H1 (cell line): ENCODE data around the gene DPF1. TPM values are rescaled to one million over a fixed set of nuclear protein-coding genes. Genes with fewer than 3 reads are reported as not detected.
A peak's percentile ranks its signal among the peaks of the same experiment; 100 is the strongest.

Source experiments
- CTCF ChIA-PET: fragments of 300-600 bp; sonication (Branson Sonifier 250); formaldehyde crosslinking; loops from one replicate; lab custom pipeline; 2021; ENCODE audit not compliant: partially characterized antibody; lab: Charles Lee
- POLR2A ChIA-PET: fragments of 300-600 bp; sonication (Branson Sonifier 250); formaldehyde crosslinking; loops from one replicate; lab custom pipeline; 2021; ENCODE audit warnings: inconsistent platforms; ENCODE audit not compliant: partially characterized antibody; lab: Charles Lee
- DNase-seq, 2 experiments: peaks; one replicate each; pipeline versions ENCODE4 v3.0.0 to v3.0.0-alpha.2; 2010 to 2022; ENCODE audit warnings: low spot score in 2 of 2, low read depth in 1 of 2, mixed read lengths in 1 of 2
- FAIRE-seq: peaks from 2 replicates; lab custom pipeline; 2011; peaks lifted over from hg19 to GRCh38; lab: Jason Lieb, UNC
- H2AFZ ChIP-seq: 2 replicates; pipeline ENCODE4 v1.8.1; 2012; ENCODE audit warnings: low read length, inconsistent platforms
- H2AK5ac ChIP-seq: 2 replicates; pipeline ENCODE4 v1.6.1; 2013; ENCODE audit warnings: low read depth, low read length
- H2BK120ac ChIP-seq: replicated peaks from 2 replicates; pipeline ENCODE3; 2013; ENCODE audit warnings: low read depth, low read length, inconsistent platforms
- H2BK12ac ChIP-seq: 2 replicates; pipeline ENCODE4 v1.6.1; 2013; ENCODE audit warnings: low read depth, low read length
- H2BK15ac ChIP-seq: 2 replicates; pipeline ENCODE4 v1.6.1; 2013; ENCODE audit warnings: low read length
- H2BK20ac ChIP-seq: 2 replicates; pipeline ENCODE4 v1.6.1; 2013; ENCODE audit warnings: low read length
- H2BK5ac ChIP-seq: 2 replicates; pipeline ENCODE4 v1.6.1; 2013; ENCODE audit warnings: low read depth, low read length
- H3K14ac ChIP-seq: 2 replicates; pipeline ENCODE4 v1.6.1; 2013; ENCODE audit warnings: inconsistent platforms; ENCODE audit not compliant: insufficient read length
- H3K18ac ChIP-seq: 2 replicates; pipeline ENCODE4 v1.6.1; 2013; ENCODE audit warnings: low read length; ENCODE audit errors: extremely low read depth
- H3K23ac ChIP-seq: 2 replicates; pipeline ENCODE4 v1.6.1; 2013; ENCODE audit warnings: inconsistent platforms; ENCODE audit not compliant: insufficient read length
- H3K23me2 ChIP-seq: 2 replicates; pipeline ENCODE4 v1.6.1; 2013; ENCODE audit warnings: low read depth, low read length
- H3K27ac ChIP-seq: 2 replicates; pipeline ENCODE4 v1.6.1; 2011; ENCODE audit warnings: low read depth, low read length, inconsistent platforms
- H3K27me3 ChIP-seq, 4 experiments: replicated peaks in 1 of 4; 1 replicate in 1 of 4; 2 replicates in 3 of 4; pipeline versions ENCODE4 v1.6.1 to v1.8.1; 2011 to 2013; ENCODE audit warnings: low read length in 3 of 4, mild to moderate bottlenecking in 3 of 4, inconsistent platforms in 2 of 4, mixed read lengths in 2 of 4, moderate library complexity in 1 of 4; ENCODE audit not compliant: control insufficient read depth in 3 of 4, insufficient read depth in 3 of 4; ENCODE audit errors: extremely low read depth in 1 of 4
- H3K36me3 ChIP-seq, 4 experiments: 2 replicates each; pipeline versions ENCODE4 v1.6.1 to v1.8.1; 2011 to 2013; ENCODE audit warnings: mild to moderate bottlenecking in 4 of 4, low read length in 3 of 4, moderate library complexity in 2 of 4, control low read depth in 1 of 4, inconsistent platforms in 1 of 4; ENCODE audit not compliant: insufficient read depth in 4 of 4, control insufficient read depth in 2 of 4
- H3K4ac ChIP-seq: replicated peaks from 2 replicates; pipeline ENCODE3; 2013; ENCODE audit warnings: low read length, low read depth, mixed read lengths, inconsistent platforms; ENCODE audit not compliant: insufficient read length
- H3K4me1 ChIP-seq, 4 experiments: replicated peaks in 1 of 4; 1 replicate in 1 of 4; 2 replicates in 3 of 4; pipeline versions ENCODE4 v1.6.1 to v1.8.1; 2011 to 2013; ENCODE audit warnings: low read length in 3 of 4, inconsistent platforms in 2 of 4, mixed read lengths in 1 of 4; ENCODE audit not compliant: insufficient read depth in 4 of 4, control insufficient read depth in 3 of 4
- H3K4me2 ChIP-seq, 2 experiments: 2 replicates each; pipeline versions ENCODE4 v1.6.1 to v1.8.1; 2011 to 2013; ENCODE audit warnings: low read depth in 2 of 2, low read length in 2 of 2, control low read depth in 1 of 2, inconsistent platforms in 1 of 2, mild to moderate bottlenecking in 1 of 2; ENCODE audit not compliant: insufficient read depth in 1 of 2
- H3K4me3 ChIP-seq, 4 experiments: fragments of 200-600, 300-600 bp in 1 of 4; sonication (generic), shearing (Covaris generic), sonication (Bioruptor Twin) in 1 of 4; 2 replicates each; pipeline versions ENCODE4 v1.5.1 to v1.8.1; 2011 to 2016; ENCODE audit warnings: low read length in 4 of 4, low read depth in 3 of 4, control low read depth in 2 of 4, inconsistent platforms in 2 of 4, mild to moderate bottlenecking in 2 of 4, mixed read lengths in 1 of 4, moderate library complexity in 1 of 4; ENCODE audit not compliant: insufficient read depth in 2 of 4; ENCODE audit errors: extremely low read depth in 1 of 4
- H3K56ac ChIP-seq: replicated peaks from 2 replicates; pipeline ENCODE3; 2013; ENCODE audit warnings: low read depth, mild to moderate bottlenecking, mixed read lengths, low read length, inconsistent platforms; ENCODE audit not compliant: insufficient read length
- H3K79me1 ChIP-seq: 2 replicates; pipeline ENCODE4 v1.6.1; 2013; ENCODE audit warnings: low read depth, low read length, control low read depth
- H3K79me2 ChIP-seq, 2 experiments: 2 replicates each; pipeline versions ENCODE4 v1.6.1 to v1.8.1; 2012 to 2013; ENCODE audit warnings: low read length in 2 of 2, mild to moderate bottlenecking in 2 of 2, inconsistent platforms in 1 of 2; ENCODE audit not compliant: insufficient read depth in 2 of 2, control insufficient read depth in 1 of 2
- H3K9ac ChIP-seq, 4 experiments: replicated peaks in 1 of 4; 1 replicate in 1 of 4; 2 replicates in 3 of 4; pipeline versions ENCODE4 v1.6.1 to v1.8.1; 2011 to 2013; ENCODE audit warnings: low read depth in 3 of 4, low read length in 3 of 4, control low read depth in 2 of 4, mild to moderate bottlenecking in 2 of 4, moderate library complexity in 2 of 4, inconsistent platforms in 1 of 4; ENCODE audit errors: extremely low read depth in 1 of 4
- H3K9me3 ChIP-seq, 2 experiments: 2 replicates each; pipeline versions ENCODE4 v1.6.1 to v1.8.1; 2012 to 2013; ENCODE audit warnings: mild to moderate bottlenecking in 2 of 2, moderate library complexity in 2 of 2, control low read depth in 1 of 2, inconsistent platforms in 1 of 2, low read depth in 1 of 2, low read length in 1 of 2, mixed read lengths in 1 of 2; ENCODE audit not compliant: insufficient read depth in 2 of 2
- H4K20me1 ChIP-seq, 2 experiments: replicated peaks in 1 of 2; 2 replicates each; pipeline versions ENCODE3 to v1.8.1; 2011 to 2013; ENCODE audit warnings: inconsistent platforms in 2 of 2, low read length in 2 of 2, mild to moderate bottlenecking in 1 of 2; ENCODE audit not compliant: insufficient read depth in 2 of 2, control insufficient read depth in 1 of 2
- H4K5ac ChIP-seq: 2 replicates; pipeline ENCODE4 v1.6.1; 2013; ENCODE audit warnings: low read length, low read depth, mixed read lengths, inconsistent platforms; ENCODE audit not compliant: insufficient read length
- H4K8ac ChIP-seq: 2 replicates; pipeline ENCODE4 v1.8.0; 2013; ENCODE audit warnings: mild to moderate bottlenecking, moderate library complexity, low read length, inconsistent platforms; ENCODE audit not compliant: insufficient read depth; ENCODE audit errors: extremely low read depth
- H4K91ac ChIP-seq: replicated peaks from 2 replicates; pipeline ENCODE3; 2013; ENCODE audit warnings: low read length, mixed read lengths, inconsistent platforms; ENCODE audit not compliant: insufficient read length
- WGBS, 2 experiments: shearing (Covaris generic) in 1 of 2; methylation state at CpG; one replicate each; pipeline versions ENCODE4 v1.1.6 to v1.1.7; 2013 to 2015; ENCODE audit warnings: low lambda C conversion rate in 2 of 2, mixed read lengths in 2 of 2, inconsistent platforms in 1 of 2, low coverage in 1 of 2, missing lambda C conversion rate in 1 of 2; ENCODE audit not compliant: insufficient replicate concordance in 2 of 2, insufficient coverage in 1 of 2, insufficient read length in 1 of 2; ENCODE audit errors: extremely low coverage in 1 of 2, missing lambda C conversion rate in 1 of 2; 5-methylcytosine and 5-hydroxymethylcytosine counted together
- polyA plus RNA-seq, 7 experiments: library from polyadenylated mRNA; depleted of rRNA in 3 of 7; stranded (reverse) in 5 of 7; unstranded in 2 of 7; fragments of >200 nt in 5 of 7; fragments of 200-250 nt in 2 of 7; gene quantifications; 1 replicate in 5 of 7; 2 replicates in 1 of 7; 4 replicates in 1 of 7; pipeline versions ENCODE4 v1.2.1 to v1.2.3, GENCODE V29; 2011 to 2013; ENCODE audit warnings: missing spikeins in 2 of 7, mixed read lengths in 2 of 7
- total RNA-seq: library from RNA; stranded (reverse); fragmentation: NEBNext Ultra II Directional; extraction: Animal tissue kit (Norgen Biotek cat#: 25700); gene quantifications from 2 replicates; pipeline ENCODE4 v1.2.1, GENCODE V29; 2021

Gene DPF1
- total and polyA plus RNA-seq, 2 of the 8 experiments (the other 6 are each of a cell fraction or from before 2014, with no cell fraction given): 12.9 to 15.6 TPM

DNA sequence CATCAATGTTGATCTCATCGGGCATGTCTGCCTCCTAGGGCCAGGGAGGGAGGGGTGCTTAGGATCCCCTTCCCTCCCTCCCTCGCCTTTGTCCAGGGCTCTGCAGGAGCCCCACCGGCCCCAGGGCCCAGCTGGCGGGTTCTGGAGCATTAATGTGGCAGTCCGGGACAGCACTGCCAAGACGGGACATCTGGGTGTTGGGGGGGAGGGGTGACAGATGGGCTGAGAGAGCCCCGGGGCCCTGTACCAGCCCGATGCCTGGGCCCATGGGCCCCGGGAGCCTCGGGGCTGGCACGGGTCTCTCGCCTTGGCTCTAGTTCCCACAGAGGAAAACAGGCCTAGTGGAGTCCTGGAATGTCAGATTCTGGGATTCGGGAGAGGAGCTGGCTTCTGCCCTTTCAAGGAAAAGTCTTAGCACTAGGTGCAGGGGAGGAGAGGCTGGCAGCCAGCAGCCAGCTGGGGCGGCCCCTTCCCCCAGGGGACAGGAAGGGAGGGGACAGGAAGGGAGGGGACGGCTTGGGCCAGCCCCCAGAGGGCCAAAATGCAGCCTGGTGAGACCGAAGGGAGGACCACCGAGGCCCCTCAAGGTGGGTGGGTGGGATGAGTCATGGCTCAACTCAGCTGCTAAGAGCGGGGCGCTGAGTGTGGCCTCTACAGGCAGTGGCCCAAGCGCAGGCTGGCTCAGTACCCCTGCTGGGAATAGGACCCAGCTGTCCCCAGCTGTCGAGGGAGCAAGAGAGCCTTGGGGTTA, 29.1 kb upstream of the DPF1 start:
- Histone ChIP-seq H3K23me2 (peaks cover 8% of the 10 kb centered on the region; the same call in 1 of the 2 replicates), H3K27me3 (peaks cover 0 to 16% (median 12%) of the 10 kb centered on the region in 4 experiments; a peak in 4 of 7 replicates), H3K36me3 (no peaks in the 10 kb centered on the region), H3K4me1 (peaks cover 10 to 41% (median 24%) of the 10 kb centered on the region in 4 experiments), H4K5ac (no peak overlapping the region), H2AFZ (no peak overlapping the region), H2BK12ac (0 out of 2 replicates have a peak overlapping the region, but pooled peaks have one; percentile 90), H2BK120ac (no peak overlapping the region), H2BK5ac (no peak overlapping the region), H2BK15ac (0 out of 2 replicates have a peak overlapping the region, but pooled peaks have one; percentile 72), H2AK5ac (peak overlapping the region; percentile 75; the same call in 1 of the 2 replicates), H4K8ac (no peak overlapping the region; the same call in none of the 2 replicates), H2BK20ac (0 out of 2 replicates have a peak overlapping the region, but pooled peaks have one; percentile 90), H3K4me3 (peak overlapping the region in 1 of 4 experiments; percentile 0; a peak in 1 of 8 replicates), H3K23ac (no peak overlapping the region), H3K9me3 (no peaks in the 10 kb centered on the region), H3K14ac (no peak overlapping the region), H3K4ac (peak overlapping the region; percentile 81), H3K56ac (no peak overlapping the region), H3K4me2 (peak overlapping the region; percentile 16 to 75; a peak in 3 of 4 replicates), H4K20me1 (peaks cover 0 to 2% of the 10 kb centered on the region in 2 experiments), H4K91ac (peak overlapping the region; percentile 66), H3K27ac (no peak overlapping the region), H3K79me2 (no peaks in the 10 kb centered on the region), H3K79me1 (0 out of 2 replicates have a peak, but pooled peaks cover 2% of the 10 kb centered on the region), H3K18ac (peak overlapping the region; percentile 32; the same call in 1 of the 2 replicates), H3K9ac (no peak overlapping the region)
- ChIA-PET CTCF (interaction anchor here (0.9 to 10.2 kb wide), 9 partner anchors 10 to 132 kb away, joined by 3 to 124 read pairs (median 8); partner anchors contain the start of genes C19orf33 and SPINT2), POLR2A (interaction anchor here (0.7 to 3.6 kb wide), 6 partner anchors 10 to 134 kb away, joined by 3 to 19 read pairs (median 8); partner anchors contain the start of genes C19orf33, GGN and SPINT2)
- DNase-seq (no peak), FAIRE-seq (no peak)
- 59% methylated on average over 14 of the region's 21 CpGs; no CpG with 5 or more reads in 1 of the 2 experiments for WGBS, 2 experiments
